H9 (cell line): Measurements from ENCODE around the gene SOHLH1. TPM values are rescaled to one million over a fixed set of nuclear protein-coding genes. Genes with fewer than 3 reads are reported as not detected.

ENCODE experiments used
- DNase-seq: peaks from one replicate; pipeline ENCODE4 v3.0.0-alpha.2; 2017
- H2AFZ ChIP-seq: one replicate; pipeline ENCODE4 v1.6.1; 2013; ENCODE audit warnings: mild to moderate bottlenecking, low read length, control low read depth, moderate library complexity
- H2AK5ac ChIP-seq: 2 replicates; pipeline ENCODE4 v1.6.1; 2013; ENCODE audit warnings: low read length, control low read depth, mixed read lengths; ENCODE audit not compliant: insufficient read length
- H2BK120ac ChIP-seq: one replicate; pipeline ENCODE4 v1.6.1; 2013; ENCODE audit warnings: low read depth, mild to moderate bottlenecking, low read length, control low read depth, inconsistent platforms; ENCODE audit not compliant: poor library complexity, severe bottlenecking
- H2BK12ac ChIP-seq: 2 replicates; pipeline ENCODE4 v1.6.1; 2013; ENCODE audit warnings: low read length, control low read depth, mixed read lengths, low read depth; ENCODE audit not compliant: insufficient read length
- H2BK15ac ChIP-seq: 2 replicates; pipeline ENCODE4 v1.6.1; 2013; ENCODE audit warnings: low read depth, low read length, control low read depth
- H2BK20ac ChIP-seq: one replicate; pipeline ENCODE4 v1.6.1; 2013; ENCODE audit warnings: low read depth, mild to moderate bottlenecking, low read length, control low read depth, inconsistent platforms; ENCODE audit not compliant: poor library complexity, severe bottlenecking
- H2BK5ac ChIP-seq: 2 replicates; pipeline ENCODE4 v1.6.1; 2013; ENCODE audit warnings: low read length, control low read depth, mixed read lengths; ENCODE audit not compliant: insufficient read length
- H3K14ac ChIP-seq: 2 replicates; pipeline ENCODE4 v1.6.1; 2013; ENCODE audit warnings: low read length, control low read depth; ENCODE audit not compliant: insufficient read depth
- H3K18ac ChIP-seq: 2 replicates; pipeline ENCODE4 v1.6.1; 2013; ENCODE audit warnings: low read depth, mild to moderate bottlenecking, mixed read lengths, low read length, control low read depth; ENCODE audit not compliant: insufficient read length
- H3K23ac ChIP-seq: 2 replicates; pipeline ENCODE4 v1.6.1; 2013; ENCODE audit warnings: low read length, control low read depth, mixed read lengths, low read depth; ENCODE audit not compliant: insufficient read length
- H3K23me2 ChIP-seq: 2 replicates; pipeline ENCODE4 v1.6.1; 2013; ENCODE audit warnings: low read depth, mild to moderate bottlenecking, mixed read lengths, low read length, control low read depth; ENCODE audit not compliant: insufficient read length, poor library complexity, severe bottlenecking
- H3K27ac ChIP-seq: 2 replicates; pipeline ENCODE4 v1.5.1; 2013; ENCODE audit warnings: low read length, control low read depth, mixed read lengths, low read depth; ENCODE audit not compliant: insufficient read length
- H3K27me3 ChIP-seq: 2 replicates; pipeline ENCODE4 v1.6.1; 2013; ENCODE audit warnings: low read length, control low read depth, inconsistent platforms; ENCODE audit not compliant: insufficient read depth
- H3K4ac ChIP-seq: 2 replicates; pipeline ENCODE4 v1.6.1; 2013; ENCODE audit warnings: low read depth, mild to moderate bottlenecking, control low read depth, inconsistent platforms, low read length, moderate library complexity
- H3K4me1 ChIP-seq: 2 replicates; pipeline ENCODE4 v1.6.1; 2013; ENCODE audit warnings: low read length, control low read depth, inconsistent platforms; ENCODE audit not compliant: insufficient read depth
- H3K4me2 ChIP-seq: 2 replicates; pipeline ENCODE4 v1.6.1; 2013; ENCODE audit warnings: low read length, control low read depth, mixed read lengths; ENCODE audit not compliant: insufficient read length, insufficient read depth
- H3K56ac ChIP-seq: 2 replicates; pipeline ENCODE4 v1.6.1; 2013; ENCODE audit warnings: low read depth, mild to moderate bottlenecking, mixed read lengths, low read length, control low read depth; ENCODE audit not compliant: insufficient read length
- H3K79me1 ChIP-seq: 2 replicates; pipeline ENCODE4 v1.6.1; 2013; ENCODE audit warnings: low read depth, mild to moderate bottlenecking, moderate library complexity, low read length, control low read depth, inconsistent platforms; ENCODE audit not compliant: insufficient read depth, poor library complexity, severe bottlenecking
- H3K79me2 ChIP-seq: 2 replicates; pipeline ENCODE4 v1.6.1; 2013; ENCODE audit warnings: low read length, control low read depth, inconsistent platforms; ENCODE audit not compliant: insufficient read depth
- H3K9ac ChIP-seq: 2 replicates; pipeline ENCODE4 v1.6.1; 2013; ENCODE audit warnings: low read length, control low read depth, mixed read lengths; ENCODE audit not compliant: insufficient read length; ENCODE audit errors: extremely low read depth
- H3K9me3 ChIP-seq: one replicate; pipeline ENCODE4 v1.6.1; 2013; ENCODE audit warnings: low read depth, low read length, inconsistent platforms; ENCODE audit not compliant: control insufficient read depth
- H3T11ph ChIP-seq: one replicate; pipeline ENCODE4 v1.6.1; 2013; ENCODE audit warnings: mild to moderate bottlenecking, low read length, control low read depth, inconsistent platforms
- H4K20me1 ChIP-seq: one replicate; pipeline ENCODE4 v1.6.1; 2013; ENCODE audit not compliant: control insufficient read depth, insufficient read length, insufficient read depth
- H4K5ac ChIP-seq: 2 replicates; pipeline ENCODE4 v1.6.1; 2013; ENCODE audit warnings: low read depth, mild to moderate bottlenecking, mixed read lengths, low read length, control low read depth; ENCODE audit not compliant: insufficient read length
- H4K8ac ChIP-seq: replicated peaks from 2 replicates; pipeline ENCODE4 v1.6.1; 2013; ENCODE audit warnings: low read length, control low read depth, mixed read lengths, low read depth; ENCODE audit not compliant: insufficient read length
- H4K91ac ChIP-seq: 2 replicates; pipeline ENCODE4 v1.6.1; 2013; ENCODE audit warnings: low read depth, mild to moderate bottlenecking, moderate library complexity, mixed read lengths, low read length, control low read depth; ENCODE audit not compliant: insufficient read length
- H3K27ac Mint-ChIP-seq, 3 experiments: 2 replicates in 2 of 3; 3 replicates in 1 of 3; pipeline ENCODE4 v1.8.0; 2020 to 2021; ENCODE audit warnings: mixed read lengths in 3 of 3, mild to moderate bottlenecking in 1 of 3, moderate library complexity in 1 of 3
- H3K27me3 Mint-ChIP-seq: 2 replicates; pipeline ENCODE4 v1.8.0; 2021; ENCODE audit warnings: low read depth, mild to moderate bottlenecking, moderate library complexity, mixed read lengths
- H3K36me3 Mint-ChIP-seq, 3 experiments: 2 replicates in 2 of 3; 3 replicates in 1 of 3; pipeline ENCODE4 v1.8.0; 2020 to 2021; ENCODE audit warnings: low read depth in 3 of 3, mixed read lengths in 3 of 3; ENCODE audit not compliant: insufficient read depth in 1 of 3
- H3K4me1 Mint-ChIP-seq, 2 experiments: 2 replicates each; pipeline ENCODE4 v1.8.0; 2020; ENCODE audit warnings: mixed read lengths in 2 of 2
- H3K4me3 Mint-ChIP-seq, 2 experiments: 2 replicates in 1 of 2; 3 replicates in 1 of 2; pipeline ENCODE4 v1.8.0; 2020 to 2021; ENCODE audit warnings: mild to moderate bottlenecking in 2 of 2, mixed read lengths in 2 of 2, moderate library complexity in 1 of 2
- H3K9me3 Mint-ChIP-seq, 2 experiments: 2 replicates in 1 of 2; 3 replicates in 1 of 2; pipeline ENCODE4 v1.8.0; 2020; ENCODE audit warnings: mild to moderate bottlenecking in 2 of 2, mixed read lengths in 2 of 2, moderate library complexity in 1 of 2
- CTCF ChIP-seq: fragments of 200-600 bp; sonication (generic); conservative IDR thresholded peaks from 3 replicates; pipeline ENCODE4 v1.8.0; 2021; ENCODE audit warnings: antibody characterized with exemption, mild to moderate bottlenecking
- WGBS: extraction: QIAGEN DNeasy Blood & Tissue Kit; methylation state at CpG from one replicate; pipeline ENCODE4 v1.1.7; 2013; ENCODE audit warnings: missing lambda C conversion rate, low lambda C conversion rate, mixed read lengths; ENCODE audit not compliant: insufficient read length; ENCODE audit errors: extremely low coverage; 5-methylcytosine and 5-hydroxymethylcytosine counted together
- total RNA-seq: library from RNA; stranded (reverse); gene quantifications from 2 replicates; pipeline ENCODE4 v1.2.1, GENCODE V29; 2021

Gene SOHLH1
- total RNA-seq, 1 experiment from 2014 or later = not detected

GRCh38 chr9:135692410-135692809 is 6.9 kb downstream of the SOHLH1 start:
- no peak overlapping the region for H3K4me2 ChIP-seq
- H3K27ac ChIP-seq = no peak overlapping the region
- H3K4ac ChIP-seq = no peak overlapping the region
- no CpG with 5 or more reads among the region's 11 CpGs for WGBS
- H3K9ac ChIP-seq = no peak overlapping the region
- H3K9me3 Mint-ChIP-seq = no peaks in the 10 kb centered on the region; a peak in 1 of 5 replicates
- H3K18ac ChIP-seq = no peak overlapping the region
- no peak overlapping the region for H4K5ac ChIP-seq
- H2BK5ac ChIP-seq = no peak overlapping the region
- no peak overlapping the region for H2AK5ac ChIP-seq
- H4K20me1 ChIP-seq = no peaks in the 10 kb centered on the region
- H3K27ac Mint-ChIP-seq = no peak overlapping the region
- no peaks in the 10 kb centered on the region for H3K23me2 ChIP-seq
- no peaks in the 10 kb centered on the region for H3K79me1 ChIP-seq
- H4K91ac ChIP-seq = no peak overlapping the region
- no peak overlapping the region for H2BK120ac ChIP-seq
- no peak for TF ChIP-seq CTCF
- no peak overlapping the region for H2BK20ac ChIP-seq
- no peaks in the 10 kb centered on the region for H3K9me3 ChIP-seq
- no peaks in the 10 kb centered on the region for H3K27me3 ChIP-seq
- H3K14ac ChIP-seq = no peak overlapping the region
- H2BK15ac ChIP-seq = no peak overlapping the region
- no peaks in the 10 kb centered on the region for H3K4me1 ChIP-seq
- no peak overlapping the region for H4K8ac ChIP-seq
- H3K4me3 Mint-ChIP-seq = no peak overlapping the region
- no peak overlapping the region for H3K23ac ChIP-seq
- no peak for DNase-seq
- no peaks in the 10 kb centered on the region for H3K79me2 ChIP-seq
- no peaks in the 10 kb centered on the region; a peak in 1 of 7 replicates for H3K36me3 Mint-ChIP-seq
- peaks cover 2% of the 10 kb centered on the region; the same call in 1 of the 2 replicates for H3K27me3 Mint-ChIP-seq
- no peak overlapping the region for H2AFZ ChIP-seq
- no peak overlapping the region for H2BK12ac ChIP-seq
- H3K4me1 Mint-ChIP-seq = peaks cover 9 to 13% of the 10 kb centered on the region in 2 experiments
- no peak overlapping the region for H3T11ph ChIP-seq
- no peak overlapping the region for H3K56ac ChIP-seq
